ENCODE results near the gene SPN. TPM values are rescaled to one million over a fixed set of nuclear protein-coding genes. Genes with fewer than 3 reads are reported as not detected.

SPN gene
- total and polyA plus RNA-seq, 12 donors = 0.24 to 3.1 (median 1.2) TPM

- WGBS, 4 donors = 21 to 34% (median 28%) methylated on average over 2 to 13 of the region's 13 CpGs
- no peak overlapping the region for H3K27ac ChIP-seq
- no peaks in the 10 kb centered on the region for H3K27me3 ChIP-seq
- intact Hi-C loops (cut with DNase I) = no loop called here
- no peaks in the 10 kb centered on the region for H3K36me3 ChIP-seq (replicated peaks in 1 of 2)
- H3K4me3 ChIP-seq = no peak overlapping the region
- DNase-seq = peak; percentile 49 to 83 (median 80)
- no peaks in the 10 kb centered on the region for H3K9me3 ChIP-seq (replicated peaks in 1 of 3)
- TF ChIP-seq CTCF (IDR thresholded peaks at IDR 0.05) = no peak
- no peak for TF ChIP-seq POLR2A (IDR thresholded peaks at IDR 0.05)
- peaks cover 7% of the 10 kb centered on the region in 2 donors for H3K4me1 ChIP-seq (replicated peaks in 1 of 2)
Measured at GRCh38 chr16:29674188-29674587, 11.1 kb downstream of the SPN start.

- no peaks in the 10 kb centered on the region for H3K27me3 ChIP-seq
- peaks cover 7 to 12% of the 10 kb centered on the region in 2 donors for H3K4me1 ChIP-seq (replicated peaks in 1 of 2)
- no peaks in the 10 kb centered on the region for H3K9me3 ChIP-seq (replicated peaks in 1 of 3)
- intact Hi-C loops (cut with DNase I) = no loop called here
- no peaks in the 10 kb centered on the region for H3K36me3 ChIP-seq (replicated peaks in 1 of 2)
- TF ChIP-seq CTCF (IDR thresholded peaks at IDR 0.05) = no peak
- no peak for TF ChIP-seq POLR2A (IDR thresholded peaks at IDR 0.05)
- 41 to 50% (median 47%) methylated on average over 3 of the region's 3 CpGs for WGBS, 4 donors
- no peak overlapping the region for H3K27ac ChIP-seq
- DNase-seq = peak in 1 of 7 donors; percentile 9
- no peak overlapping the region for H3K4me3 ChIP-seq
Measured at GRCh38 chr16:29675811-29676643, 13.0 kb downstream of the SPN start.

- no peak overlapping the region for H3K27ac ChIP-seq
- intact Hi-C loops (cut with DNase I) = no loop called here
- H3K27me3 ChIP-seq = no peaks in the 10 kb centered on the region
- no peaks in the 10 kb centered on the region for H3K9me3 ChIP-seq (replicated peaks in 1 of 3)
- WGBS, 4 donors = 89 to 93% (median 93%) methylated on average over 18 to 23 of the region's 23 CpGs
- H3K36me3 ChIP-seq (replicated peaks in 1 of 2) = no peaks in the 10 kb centered on the region
- TF ChIP-seq CTCF (IDR thresholded peaks at IDR 0.05) (no peak), POLR2A (IDR thresholded peaks at IDR 0.05) (no peak)
- no peak for DNase-seq
- peaks cover 7 to 12% of the 10 kb centered on the region in 2 donors for H3K4me1 ChIP-seq (replicated peaks in 1 of 2)
- no peak overlapping the region for H3K4me3 ChIP-seq
Measured at GRCh38 chr16:29676989-29677785, 14.1 kb downstream of the SPN start.

- Histone ChIP-seq H3K27ac (peak within 1 kb of the TSS; percentile 52 to 86 (median 69)), H3K4me3 (peak within 1 kb of the TSS in 3 of 4 donors; percentile 51 to 62 (median 57)), H3K4me1 (replicated peaks in 1 of 2) (peaks cover 7 to 12% of the 10 kb centered on the region in 2 donors), H3K36me3 (replicated peaks in 1 of 2) (no peaks in the 10 kb centered on the region), H3K27me3 (no peaks in the 10 kb centered on the region), H3K9me3 (replicated peaks in 1 of 3) (no peaks in the 10 kb centered on the region)
- intact Hi-C loops (cut with DNase I) = no loop called here
- peak; percentile 67 to 90 (median 79) for DNase-seq
- TF ChIP-seq CTCF (IDR thresholded peaks at IDR 0.05) = no peak
- TF ChIP-seq POLR2A (IDR thresholded peaks at IDR 0.05) = peak in 1 of 2 donors; percentile 71
- WGBS, 4 donors = 45 to 93% (median 49%) methylated on average over 2 to 5 of the region's 5 CpGs
Measured at GRCh38 chr16:29678691-29679267, 15.7 kb downstream of the SPN start, which contains the start of gene QPRT. TSS of gene QPRT (plus strand) at chr16:29679180. CDS start at chr16:29679198, 18 bp downstream.

All from adrenal gland (tissue), 12 donors.